GM21529 (cell line): ENCODE results near the gene SPRY4.
A peak's percentile ranks its signal among the peaks of the same experiment; 100 is the strongest.
"Not testable (repeated sequence)": the region's sequence is repeated elsewhere in the genome, so short reads cannot be mapped to it uniquely, and the experiment has no call there.

Experiments
- ATAC-seq: cut with Tn5 transposase; IDR thresholded peaks from one replicate; pipeline ENCODE4 v1.9.1; 2021; ENCODE audit not compliant: unreplicated experiment

The SPRY4 gene

GRCh38 chr5:142295960-142296860 lies 28.6 kb downstream of the SPRY4 start:
- no peak for ATAC-seq

GRCh38 chr5:142295084-142295758 lies 29.6 kb downstream of the SPRY4 start:
- ATAC-seq: no peak

GRCh38 chr5:142293486-142293885 lies 31.3 kb downstream of the SPRY4 start:
- no peak for ATAC-seq

DNA sequence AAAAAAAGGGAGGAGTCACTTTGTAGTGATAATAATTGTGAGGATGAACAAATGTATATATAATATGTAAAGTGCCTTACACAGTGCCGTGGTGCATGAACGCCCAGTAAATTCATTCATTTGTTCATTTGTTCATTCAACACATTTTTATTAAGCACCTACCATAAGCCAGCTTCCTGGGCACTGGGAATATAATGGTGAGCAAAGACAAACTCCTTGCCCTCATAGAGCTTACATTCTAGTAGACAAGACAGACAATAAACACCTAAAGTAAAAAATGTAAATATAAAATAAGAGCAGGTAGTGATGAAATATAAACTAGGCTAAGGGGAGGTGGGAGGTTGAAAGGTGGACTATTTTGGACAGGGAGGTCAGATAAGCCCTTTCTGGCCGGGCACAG lies 32.0 kb downstream of the SPRY4 start:
- no peak for ATAC-seq

DNA sequence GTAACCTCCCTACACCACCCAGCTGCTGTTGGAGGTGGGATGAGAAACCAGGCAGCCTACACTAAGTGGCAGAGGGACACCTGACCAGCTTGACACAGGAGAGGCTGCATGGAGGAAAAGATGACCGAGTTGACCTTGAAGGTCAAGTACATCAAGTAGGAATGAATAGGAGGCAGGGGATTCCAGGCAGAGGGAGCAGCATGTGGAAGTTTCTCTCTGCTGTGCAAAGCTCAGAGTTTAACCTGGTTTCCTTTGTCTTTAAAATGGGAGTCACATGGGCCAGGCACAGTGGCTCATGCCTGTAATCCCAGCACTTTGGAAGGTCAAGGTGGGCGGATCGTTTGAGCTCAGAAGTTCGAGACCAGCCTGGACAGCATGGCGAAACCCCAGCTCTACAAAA lies 32.6 kb downstream of the SPRY4 start:
- ATAC-seq: no peak

DNA sequence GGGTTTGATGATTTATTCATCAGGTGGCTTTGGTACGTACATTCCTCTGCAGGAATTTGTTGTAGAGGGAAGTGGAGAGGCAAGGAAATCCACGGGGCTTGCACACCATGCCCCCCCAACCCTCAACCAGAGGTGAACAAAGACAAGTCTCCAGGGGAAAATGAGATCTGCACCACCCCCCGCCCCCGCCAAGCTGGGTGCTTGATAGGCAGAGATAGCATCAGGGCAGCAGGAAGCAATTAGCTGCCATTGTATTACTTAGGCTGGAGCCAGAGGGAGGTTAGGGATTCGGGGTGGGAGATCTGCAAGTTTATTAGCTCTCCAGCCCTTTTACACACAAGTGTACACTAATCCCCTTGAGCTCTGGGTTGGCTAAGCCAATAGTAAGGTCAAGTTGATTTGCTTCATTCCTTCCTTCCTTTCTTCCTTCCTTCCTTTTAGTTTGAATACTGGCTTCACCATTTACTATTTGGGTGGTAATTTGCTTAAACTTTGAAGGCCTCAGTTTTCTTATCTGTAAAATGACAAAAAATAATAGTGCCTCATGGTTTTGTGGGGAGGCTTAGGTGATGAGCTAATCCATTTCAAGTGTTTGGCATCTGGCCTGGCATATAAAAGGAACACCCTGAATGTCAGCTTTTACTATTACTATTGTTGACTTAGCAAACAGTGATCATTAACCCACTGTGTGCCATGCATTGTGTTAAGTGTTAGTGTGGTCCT lies 34.1 kb downstream of the SPRY4 start:
- no peak for ATAC-seq

DNA sequence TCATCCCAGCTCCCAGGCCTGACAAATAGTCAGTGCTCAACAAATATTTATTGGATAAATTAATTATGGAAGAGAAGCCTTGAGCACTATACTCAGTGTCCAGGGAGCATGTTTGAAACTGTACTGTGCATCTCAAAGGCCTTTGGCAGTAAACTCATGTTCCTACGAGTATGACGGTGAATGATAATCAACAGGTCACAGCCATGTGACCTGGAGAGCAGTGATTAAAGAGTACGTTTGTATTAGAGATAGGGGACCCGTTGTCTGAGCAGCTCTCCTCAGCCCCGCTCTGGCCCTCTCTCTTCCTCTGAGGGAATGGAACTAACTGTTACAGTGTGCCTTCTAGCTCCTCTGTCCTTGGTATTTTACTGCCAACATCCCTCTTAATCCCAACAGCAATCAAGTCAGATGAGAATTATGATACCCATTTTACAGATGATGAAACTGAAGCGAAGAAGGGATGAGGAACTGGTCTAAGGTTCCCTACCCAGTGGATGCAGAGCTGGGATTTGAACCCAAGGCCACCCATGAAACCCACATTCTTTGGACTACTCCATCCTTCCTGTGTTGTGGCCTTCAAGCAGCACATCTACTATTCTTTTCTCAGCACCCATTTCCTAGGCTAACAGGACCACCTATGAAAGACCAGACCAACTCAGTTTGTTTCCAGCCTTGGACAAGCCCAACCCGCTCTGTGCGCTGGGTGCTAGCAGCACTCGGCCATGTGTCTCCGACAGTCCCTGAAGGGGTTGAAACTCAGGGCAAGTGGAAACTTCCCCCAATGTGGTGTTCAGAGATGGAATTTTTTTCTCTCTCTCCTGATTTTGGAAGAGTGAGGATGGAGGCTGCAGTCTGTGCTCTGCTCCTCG lies 34.9 kb downstream of the SPRY4 start:
- no peak for ATAC-seq

DNA sequence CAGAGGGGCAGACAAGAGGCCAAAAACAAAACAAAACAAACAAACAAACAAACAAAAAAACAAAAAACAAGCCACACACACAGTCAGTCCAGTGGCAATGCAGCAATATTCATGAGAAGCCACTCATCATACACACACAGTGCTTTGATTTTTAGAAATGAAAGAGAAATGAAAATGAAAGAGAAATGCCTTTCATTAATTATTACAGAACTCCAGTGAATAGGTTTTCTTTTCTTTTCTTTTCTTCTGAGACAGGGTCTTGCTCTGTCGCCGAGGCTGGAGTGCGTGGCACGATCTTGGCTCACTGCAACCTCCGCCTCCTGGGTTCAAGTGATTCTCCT lies 36.9 kb downstream of the SPRY4 start:
- peak; percentile 46 for ATAC-seq

GRCh38 chr5:142287096-142287972 lies 37.5 kb downstream of the SPRY4 start:
- ATAC-seq: peak; percentile 51

DNA sequence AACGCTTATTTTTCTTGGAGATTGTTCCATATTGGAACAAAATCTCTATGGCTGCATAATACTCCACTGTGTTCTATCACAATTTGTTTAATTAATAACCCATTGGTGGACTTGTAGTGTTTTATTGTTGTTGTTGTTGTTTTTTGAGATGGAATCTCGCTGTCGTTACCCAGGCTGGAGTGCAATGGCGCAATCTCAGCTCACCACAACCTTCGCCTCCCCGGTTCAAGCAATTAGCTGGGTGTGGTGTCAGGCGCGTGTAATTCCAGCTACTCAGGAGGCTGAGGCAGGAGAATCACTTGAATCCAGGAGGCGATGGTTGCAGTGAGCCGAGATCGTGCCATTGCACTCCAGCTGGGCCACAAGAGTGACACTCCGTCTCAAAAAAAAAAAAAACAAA lies 38.7 kb downstream of the SPRY4 start:
- ATAC-seq: no peak

DNA sequence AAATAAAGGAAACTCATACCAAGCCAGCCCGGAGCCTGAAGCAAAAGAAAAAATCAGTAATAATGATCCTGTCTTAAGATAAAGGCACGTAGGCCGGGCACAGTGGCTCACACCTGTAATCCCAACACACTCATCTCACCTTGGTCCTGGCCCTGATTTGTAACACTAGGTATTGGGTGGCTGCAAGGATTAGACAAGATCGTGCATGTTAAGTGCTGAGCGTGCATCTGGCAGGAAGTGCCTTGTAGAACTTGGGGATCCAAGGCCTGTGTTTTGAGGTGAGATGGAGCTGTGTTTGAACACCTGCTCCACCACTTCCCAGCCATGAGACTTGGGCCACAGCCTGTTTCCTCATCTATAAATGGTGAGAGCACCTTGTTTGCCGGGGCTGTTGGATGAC lies 41.5 kb downstream of the SPRY4 start:
- no peak for ATAC-seq

GRCh38 chr5:142281966-142282365 lies 42.9 kb downstream of the SPRY4 start:
- ATAC-seq: no peak

- ATAC-seq: no peak
Measured at GRCh38 chr5:142281008-142281367, 43.8 kb downstream of the SPRY4 start.

DNA sequence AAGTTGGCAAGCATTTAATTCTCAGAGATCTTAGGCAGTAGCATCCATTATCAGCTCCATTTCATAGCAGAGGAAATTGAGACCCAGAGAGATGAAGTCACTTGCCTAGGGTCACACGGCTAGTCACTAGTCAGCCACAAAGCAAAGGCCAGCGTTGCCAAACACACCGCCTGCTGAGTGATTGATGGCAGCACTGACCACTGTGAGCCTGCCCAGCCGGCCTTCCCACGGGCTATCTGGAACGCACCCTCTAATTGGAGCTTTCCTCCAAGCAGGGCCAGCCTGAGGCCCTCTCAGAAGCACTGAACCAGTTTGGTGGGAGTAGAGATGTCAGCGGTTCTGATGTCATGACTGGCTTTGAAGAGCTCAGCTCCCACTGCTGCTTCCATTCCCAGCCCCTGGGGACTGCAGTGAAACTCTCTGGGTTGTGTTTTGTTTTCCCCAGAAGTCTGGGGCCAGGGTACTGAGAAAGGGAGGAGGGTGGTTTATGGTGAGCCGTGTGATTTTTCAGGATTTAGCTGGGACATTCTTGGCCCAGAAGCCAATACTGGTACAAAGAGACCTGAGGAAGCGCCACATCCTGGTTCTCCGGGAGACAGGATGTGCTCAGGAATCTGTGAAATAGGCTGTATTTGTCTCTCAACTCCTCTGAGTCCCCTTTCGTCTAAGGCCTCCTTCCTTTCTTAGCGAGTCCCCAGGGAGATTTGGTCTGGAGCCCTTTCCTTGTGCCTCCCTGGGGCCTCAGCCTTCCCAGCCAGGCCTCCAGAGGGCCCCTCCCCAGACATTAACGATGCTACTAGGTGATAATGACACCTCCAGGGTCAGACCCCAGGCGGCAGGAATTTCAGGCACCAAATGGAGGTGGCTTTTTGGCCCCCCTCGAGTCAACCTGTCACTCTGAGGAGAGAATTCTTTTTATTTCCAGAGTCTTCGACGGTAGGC lies 44.5 kb downstream of the SPRY4 start:
- no peak for ATAC-seq

GRCh38 chr5:142278627-142279026 lies 46.2 kb downstream of the SPRY4 start:
- no peak for ATAC-seq

DNA sequence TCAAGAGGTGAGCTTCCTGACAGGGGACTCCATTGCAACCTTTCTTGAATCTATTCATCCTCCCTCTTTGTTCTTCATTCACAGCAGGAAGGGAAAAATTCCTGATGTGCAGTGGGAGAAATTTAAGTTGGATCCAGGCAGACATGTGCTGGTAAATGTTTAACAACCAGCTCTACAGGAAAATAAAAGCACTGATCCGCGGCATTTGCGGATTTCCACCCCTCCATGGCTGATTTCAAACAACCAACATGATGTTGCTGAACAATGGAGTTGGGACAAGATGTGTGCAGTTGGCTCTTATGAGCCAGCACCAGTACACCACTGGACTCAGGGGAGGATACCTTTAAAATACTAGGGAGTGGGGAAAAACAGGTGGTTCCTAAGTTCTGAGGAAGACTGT lies 47.0 kb downstream of the SPRY4 start:
- ATAC-seq: no peak

DNA sequence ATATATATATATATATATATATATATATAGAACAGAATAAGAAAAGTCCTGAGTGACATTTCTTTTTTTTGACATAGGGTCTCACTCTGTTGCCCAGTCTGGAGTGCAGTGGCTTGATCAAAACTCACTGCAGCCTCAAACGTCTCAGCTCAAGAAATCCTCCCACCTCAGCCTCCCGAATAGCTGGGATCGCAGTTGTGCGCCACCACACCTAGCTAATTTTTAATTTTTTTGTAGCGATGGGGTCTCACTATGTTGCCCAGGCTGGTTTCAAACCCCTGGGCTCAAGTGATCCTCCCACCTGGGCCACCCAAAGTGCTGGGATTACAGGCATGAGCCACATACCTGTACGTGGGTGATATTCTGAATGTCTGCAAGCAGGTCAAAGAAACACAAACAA lies 48.3 kb downstream of the SPRY4 start:
- no peak for ATAC-seq

DNA sequence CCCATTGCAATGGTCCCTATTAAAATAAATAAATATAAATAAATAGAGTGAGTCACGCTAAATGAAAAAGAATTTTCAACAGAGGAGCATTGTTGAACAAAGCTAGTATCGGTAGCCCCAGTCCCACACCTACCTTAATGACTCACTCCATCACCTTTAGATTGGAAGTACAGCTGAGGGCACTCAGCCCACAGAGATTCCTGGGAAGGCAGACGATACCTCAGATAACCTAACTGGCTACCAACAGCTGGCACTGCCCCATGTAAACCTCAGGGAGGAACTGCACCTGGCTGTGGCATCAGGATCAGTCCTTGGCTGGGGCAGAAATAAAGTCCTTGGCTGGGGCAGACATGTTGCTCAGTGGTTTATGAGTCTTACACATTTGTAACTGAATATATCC lies 49.3 kb downstream of the SPRY4 start:
- ATAC-seq: no peak

- not testable (repeated sequence) for ATAC-seq
Measured at GRCh38 chr5:142272596-142272995, 52.2 kb downstream of the SPRY4 start.
